HG03060 (cell line): ENCODE measurements around the gene CTU1.

Source experiments
- ATAC-seq: cut with Tn5 transposase; IDR thresholded peaks from one replicate; pipeline ENCODE4 v1.9.1; 2021; ENCODE audit warnings: low read depth, moderate number of reproducible peaks; ENCODE audit not compliant: unreplicated experiment

Gene CTU1

GRCh38 chr19:51108805-51109146 lies 567 bp upstream of the CTU1 start:
- ATAC-seq: no peak

- no peak for ATAC-seq
These were observed 673 bp downstream of the CTU1 start for GRCh38 chr19:51107406-51108065.

- no peak for ATAC-seq
These were observed 4.3 kb downstream of the CTU1 start for GRCh38 chr19:51103926-51104341.

- no peak for ATAC-seq
These were observed 5.2 kb downstream of the CTU1 start for GRCh38 chr19:51102991-51103390.

- ATAC-seq: no peak
These were observed 6.9 kb downstream of the CTU1 start for GRCh38 chr19:51101171-51101865.

- ATAC-seq: no peak
These were observed 7.6 kb downstream of the CTU1 start for GRCh38 chr19:51100601-51101000.

- no peak for ATAC-seq
These were observed 9.2 kb downstream of the CTU1 start for GRCh38 chr19:51099047-51099382.

- no peak for ATAC-seq
These were observed 9.7 kb downstream of the CTU1 start for GRCh38 chr19:51098365-51099046.

- no peak for ATAC-seq
These were observed 10.4 kb downstream of the CTU1 start for GRCh38 chr19:51097796-51098195.

GRCh38 chr19:51097166-51097738 lies 11.0 kb downstream of the CTU1 start:
- ATAC-seq: no peak

GRCh38 chr19:51096473-51097165 lies 11.6 kb downstream of the CTU1 start:
- ATAC-seq: no peak

GRCh38 chr19:51094696-51095279 lies 13.4 kb downstream of the CTU1 start:
- no peak for ATAC-seq

GRCh38 chr19:51093510-51094345 lies 14.5 kb downstream of the CTU1 start:
- no peak for ATAC-seq

GRCh38 chr19:51093101-51093500 lies 15.1 kb downstream of the CTU1 start:
- ATAC-seq: no peak

- ATAC-seq: no peak
These were observed 16.0 kb downstream of the CTU1 start for GRCh38 chr19:51091895-51092873.

- no peak for ATAC-seq
These were observed 17.1 kb downstream of the CTU1 start for GRCh38 chr19:51091126-51091525.

GRCh38 chr19:51090471-51090870 lies 17.7 kb downstream of the CTU1 start:
- ATAC-seq: no peak

- no peak for ATAC-seq
These were observed 18.4 kb downstream of the CTU1 start for GRCh38 chr19:51089786-51090185.
